Stimulated activated CD4-positive, alpha-beta T cell treated with anti-CD3 and anti-CD28 coated beads, Interleukin-4, amount 100 ng/mL, for 48 hours (primary cell): ENCODE data around the gene UGT1A8.

Experiments
- DNase-seq, 2 donors: peaks; one replicate each; pipeline ENCODE4 v3.0.0-alpha.2; 2020; ENCODE audit warnings: low read depth in 2 of 2

UGT1A8 gene

GRCh38 chr2:233764264-233764663 lies 146.8 kb downstream of the UGT1A8 start:
- no peak for DNase-seq

DNA sequence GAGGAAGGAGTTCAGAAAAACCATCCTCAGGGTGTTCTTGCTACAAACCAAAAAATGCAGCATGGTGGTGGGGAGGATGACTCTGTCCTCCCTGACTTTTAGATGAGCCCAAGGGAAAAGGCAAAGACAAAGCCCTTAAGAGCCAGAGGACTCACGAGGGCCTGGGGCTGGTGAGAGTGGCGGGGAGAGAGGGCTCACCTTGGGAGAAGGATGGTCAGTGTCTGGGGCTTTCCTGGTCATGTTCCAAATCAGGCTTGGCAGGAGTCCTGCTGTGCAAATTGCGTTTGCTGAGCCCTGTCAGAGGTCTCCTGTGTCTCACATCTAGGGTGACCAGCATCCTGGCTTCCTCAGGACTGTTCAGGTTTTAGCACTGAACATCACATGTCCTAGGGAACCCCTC lies 147.3 kb downstream of the UGT1A8 start:
- DNase-seq, result no peak

DNA sequence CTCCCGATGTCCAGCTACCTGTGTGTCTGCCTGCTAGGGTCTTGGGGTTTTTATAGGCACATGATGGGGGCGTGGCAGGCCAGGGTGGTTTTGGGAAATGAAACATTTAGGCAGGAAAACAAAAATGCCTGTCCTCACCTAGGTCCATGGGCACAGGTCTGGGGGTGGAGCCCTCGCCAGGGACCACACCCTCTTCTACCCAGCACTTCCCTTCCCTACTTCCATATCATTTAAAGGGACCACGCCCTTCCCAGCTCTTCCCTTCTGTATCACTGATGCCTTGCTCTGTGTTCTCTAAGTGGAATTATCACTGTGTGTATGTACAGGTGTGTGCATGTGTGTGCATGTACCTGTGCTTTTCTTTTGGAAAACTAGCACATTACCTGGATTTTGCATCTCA lies 149.0 kb downstream of the UGT1A8 start:
- no peak for DNase-seq

DNA sequence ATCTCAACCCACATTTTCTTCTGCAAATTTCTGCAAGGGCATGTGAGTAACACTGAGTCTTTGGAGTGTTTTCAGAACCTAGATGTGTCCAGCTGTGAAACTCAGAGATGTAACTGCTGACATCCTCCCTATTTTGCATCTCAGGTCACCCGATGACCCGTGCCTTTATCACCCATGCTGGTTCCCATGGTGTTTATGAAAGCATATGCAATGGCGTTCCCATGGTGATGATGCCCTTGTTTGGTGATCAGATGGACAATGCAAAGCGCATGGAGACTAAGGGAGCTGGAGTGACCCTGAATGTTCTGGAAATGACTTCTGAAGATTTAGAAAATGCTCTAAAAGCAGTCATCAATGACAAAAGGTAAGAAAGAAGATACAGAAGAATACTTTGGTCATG lies 150.6 kb downstream of the UGT1A8 start:
- DNase-seq, result no peak

- DNase-seq, result no peak
Observed at GRCh38 chr2:233769260-233769659, 151.8 kb downstream of the UGT1A8 start.

GRCh38 chr2:233772153-233772552 lies 154.7 kb downstream of the UGT1A8 start:
- DNase-seq, result no peak

- no peak for DNase-seq
Observed at GRCh38 chr2:233772583-233772982, 155.2 kb downstream of the UGT1A8 start.

DNA sequence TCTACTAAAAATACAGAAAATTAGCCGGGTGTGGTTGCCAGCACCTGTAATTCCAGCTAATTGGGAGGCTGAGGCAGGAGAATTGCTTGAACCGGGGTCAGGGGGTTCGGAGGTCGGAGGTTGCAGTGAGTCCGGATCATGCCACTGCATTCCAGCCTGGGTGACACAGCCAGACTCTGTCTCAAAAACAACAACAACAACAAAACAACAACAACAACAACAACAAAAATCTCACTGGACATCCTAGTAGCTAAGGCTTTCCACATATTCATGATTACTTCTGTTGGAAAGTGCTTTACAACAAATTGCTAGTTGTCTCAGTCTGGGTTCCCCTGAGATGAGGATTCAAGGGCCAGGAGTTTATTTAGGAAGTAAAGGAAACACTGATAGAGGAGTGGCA lies 156.4 kb downstream of the UGT1A8 start:
- no peak for DNase-seq

- no peak for DNase-seq
Observed at GRCh38 chr2:233775414-233775813, 158.0 kb downstream of the UGT1A8 start.

GRCh38 chr2:233778030-233778429 lies 160.6 kb downstream of the UGT1A8 start, which contains the start of gene MROH2A:
Gene MROH2A, plus strand, starts transcription at chr2:233778330. Its CDS starts 1,029 bp downstream, at chr2:233779359.
- DNase-seq, result no peak

- DNase-seq, result no peak
Observed at GRCh38 chr2:233779722-233780121, 162.3 kb downstream of the UGT1A8 start.

DNA sequence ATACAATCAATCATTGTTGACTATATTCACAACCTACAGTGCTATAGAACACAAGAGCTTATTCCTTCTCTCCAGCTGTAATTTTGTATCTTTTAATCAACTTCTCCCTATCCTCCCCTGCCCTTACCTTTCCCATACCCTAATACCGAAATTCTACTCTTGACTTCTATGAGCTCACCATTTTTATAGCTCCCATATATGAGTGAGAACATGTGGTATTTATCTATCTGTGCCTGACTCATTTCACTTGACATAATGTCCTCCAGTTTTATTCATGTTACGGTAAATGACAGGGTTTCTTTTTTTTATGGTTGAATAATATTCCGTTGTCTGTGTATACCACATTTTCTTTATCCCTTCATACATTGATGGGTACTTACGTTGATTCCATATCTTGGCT lies 163.3 kb downstream of the UGT1A8 start:
- DNase-seq, result no peak

- no peak for DNase-seq
Observed at GRCh38 chr2:233789554-233789953, 172.1 kb downstream of the UGT1A8 start.

GRCh38 chr2:233791151-233791882 lies 173.9 kb downstream of the UGT1A8 start:
- no peak for DNase-seq

GRCh38 chr2:233791883-233792329 lies 174.5 kb downstream of the UGT1A8 start:
- DNase-seq, result no peak

DNA sequence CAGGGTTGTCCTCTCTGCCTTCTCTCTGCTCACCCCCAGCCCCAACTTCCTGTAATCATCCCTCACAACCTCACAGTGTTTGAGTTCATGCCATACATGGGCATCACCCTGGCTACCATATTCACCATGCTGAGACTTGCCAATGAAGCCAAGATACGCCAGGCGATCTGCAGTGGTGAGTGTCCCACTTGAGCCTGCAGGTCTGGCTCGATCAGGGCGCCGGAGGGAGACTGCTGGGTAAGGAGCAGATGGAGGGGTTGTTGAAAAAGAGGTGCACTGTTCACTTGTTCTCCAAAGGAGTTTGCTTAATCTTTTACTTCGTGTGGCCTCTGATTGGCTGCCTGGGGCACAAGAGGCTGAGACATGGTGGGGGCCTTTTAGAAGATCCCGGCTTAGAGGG lies 175.3 kb downstream of the UGT1A8 start:
- no peak for DNase-seq

DNA sequence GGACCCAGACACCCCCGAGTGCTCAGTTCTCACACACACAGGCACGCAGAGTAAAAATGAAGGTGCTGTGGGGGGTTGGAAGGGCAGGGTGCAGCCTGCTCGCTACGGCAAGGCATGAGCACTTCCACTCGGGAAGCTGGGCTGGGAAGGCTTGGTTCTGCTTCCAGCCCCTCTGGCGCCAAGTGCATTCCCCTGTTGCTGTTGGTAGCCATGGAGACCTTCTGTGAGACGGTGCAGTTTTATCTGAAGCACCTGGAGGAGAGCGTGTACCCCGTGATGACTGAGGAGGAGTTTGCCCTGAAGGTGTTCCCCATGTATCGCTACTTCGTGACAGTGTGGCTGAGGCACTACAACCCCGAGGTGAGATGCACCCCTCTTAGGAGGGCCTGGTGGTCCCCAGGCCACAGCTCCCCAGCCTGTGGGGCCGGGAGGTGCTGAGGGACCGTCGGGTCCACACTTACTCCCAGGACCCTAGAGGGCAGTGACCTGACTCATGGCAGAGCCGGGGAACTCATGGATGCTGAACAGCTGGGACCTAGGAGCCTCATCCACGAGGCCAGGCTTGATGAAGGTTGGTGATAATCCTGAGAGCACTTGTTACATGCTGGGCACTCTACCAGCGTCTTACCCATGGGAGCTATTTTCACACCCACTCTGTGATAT lies 176.2 kb downstream of the UGT1A8 start:
- DNase-seq, result no peak

GRCh38 chr2:233794128-233794658 lies 176.8 kb downstream of the UGT1A8 start:
- DNase-seq, result no peak

DNA sequence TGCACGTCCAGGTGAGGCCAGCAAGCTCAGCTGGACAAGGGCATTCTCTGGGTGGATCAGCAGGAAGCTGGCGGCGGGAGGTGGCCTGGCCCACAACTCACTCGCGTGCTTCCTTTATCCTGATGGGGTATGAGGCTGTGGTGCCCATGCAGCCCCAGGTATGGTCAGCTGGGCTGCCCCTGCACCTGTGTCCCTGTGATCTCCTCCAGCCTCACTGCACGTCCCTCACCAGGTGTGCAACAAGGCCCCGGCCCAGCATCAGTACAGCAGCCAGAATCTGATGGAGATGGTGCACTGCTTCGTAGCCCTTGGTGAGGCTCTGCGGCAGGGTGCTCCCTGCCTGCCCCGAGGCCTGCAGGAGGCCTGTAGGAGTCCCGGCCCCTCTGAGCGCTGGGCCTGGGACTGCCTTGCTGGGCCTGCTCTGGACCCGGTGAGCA lies 178.3 kb downstream of the UGT1A8 start:
- DNase-seq, result no peak

DNA sequence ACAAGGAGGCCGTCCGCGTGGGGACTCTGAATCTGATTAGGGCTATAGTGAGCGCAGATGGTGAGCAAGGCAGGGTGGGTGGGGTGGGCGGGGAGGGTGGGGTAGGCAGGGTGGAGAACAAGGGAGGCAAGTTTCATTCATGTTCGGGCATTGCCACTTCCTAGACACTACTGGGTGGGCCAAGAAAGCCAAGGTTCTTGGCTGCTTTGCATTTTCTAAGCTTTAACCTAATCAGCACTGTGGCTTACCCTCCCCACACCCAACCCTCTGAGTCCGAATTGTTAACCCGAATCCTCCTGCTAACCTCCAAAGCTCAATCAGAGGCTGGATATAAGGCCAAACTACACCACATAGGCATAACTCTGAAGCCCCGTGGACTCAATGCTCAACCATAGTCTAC lies 178.8 kb downstream of the UGT1A8 start:
- no peak for DNase-seq

- no peak for DNase-seq
Observed at GRCh38 chr2:233798335-233799086, 181.1 kb downstream of the UGT1A8 start.

DNA sequence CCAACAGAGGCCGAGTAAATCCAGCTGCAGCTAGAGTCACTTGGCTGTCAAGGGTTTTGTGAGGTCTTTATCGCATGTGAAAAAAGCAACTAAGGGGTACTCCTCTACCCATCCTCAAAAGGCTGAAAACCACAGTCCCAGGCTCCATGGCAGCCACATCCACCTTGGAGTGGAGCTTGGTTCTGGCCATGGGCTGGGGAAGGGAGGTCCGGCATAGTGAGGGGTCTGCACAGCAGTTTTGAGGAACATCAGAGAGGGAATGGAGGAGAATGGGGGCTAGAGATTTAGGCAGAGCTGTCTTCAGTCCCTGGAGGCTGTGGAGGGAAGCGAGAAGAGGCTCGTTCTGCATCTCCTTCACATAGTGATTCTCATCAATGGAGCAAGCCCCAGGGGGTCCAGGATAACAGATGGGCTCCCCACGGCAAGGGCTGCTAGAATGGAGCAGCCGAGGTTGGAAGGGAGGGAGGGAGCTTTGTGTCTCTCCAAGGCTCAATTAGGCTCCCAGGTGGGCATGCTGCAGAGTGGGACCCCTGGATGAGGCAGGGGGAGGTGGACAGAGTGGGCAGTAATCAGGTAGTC lies 181.7 kb downstream of the UGT1A8 start:
- no peak for DNase-seq
